Neural cell (in vitro differentiated cells): ENCODE data around the gene NPFF. TPM values are rescaled to one million over a fixed set of nuclear protein-coding genes. Genes with fewer than 3 reads are reported as not detected.
"Not testable (repeated sequence)": the region's sequence is repeated elsewhere in the genome, so short reads cannot be mapped to it uniquely, and the experiment has no call there.

Experiments
- H2AFZ ChIP-seq: fragments of 200-600, 300-800 bp; sonication (generic), shearing (Covaris generic); 2 replicates; pipeline ENCODE4 v1.6.0; 2014; ENCODE audit warnings: low read depth, mild to moderate bottlenecking, antibody characterized with exemption, low read length, moderate library complexity
- H3F3A ChIP-seq: fragments of 200-600 bp; shearing (Covaris generic); 2 replicates; pipeline ENCODE4 v1.6.1; 2016; ENCODE audit warnings: mild to moderate bottlenecking, moderate library complexity, mixed read lengths, antibody characterized with exemption, low read length; ENCODE audit not compliant: insufficient read depth, poor library complexity, severe bottlenecking
- H3K27ac ChIP-seq: fragments of 200-600, 300-800 bp; sonication (generic), shearing (Covaris generic); 2 replicates; pipeline ENCODE4 v1.5.1; 2014; ENCODE audit warnings: mild to moderate bottlenecking, low read length, moderate library complexity
- H3K27me3 ChIP-seq: fragments of 300-800, 200-600 bp; sonication (generic), shearing (Covaris generic); 2 replicates; pipeline ENCODE4 v1.6.0; 2014; ENCODE audit warnings: mild to moderate bottlenecking, low read depth, low read length, moderate library complexity; ENCODE audit not compliant: insufficient read depth
- H3K36me3 ChIP-seq: fragments of 300-800, 200-600 bp; sonication (generic), shearing (Covaris generic); 2 replicates; pipeline ENCODE4 v1.5.1; 2014; ENCODE audit warnings: mild to moderate bottlenecking, antibody characterized with exemption, low read length, moderate library complexity; ENCODE audit not compliant: insufficient read depth
- H3K4me2 ChIP-seq: fragments of 300-800, 200-600 bp; sonication (generic), shearing (Covaris generic); 2 replicates; pipeline ENCODE4 v1.6.0; 2014; ENCODE audit warnings: mild to moderate bottlenecking, low read length
- H3K4me3 ChIP-seq: fragments of 300-800, 200-600 bp; sonication (generic), shearing (Covaris generic); 2 replicates; pipeline ENCODE4 v1.5.1; 2014; ENCODE audit warnings: mild to moderate bottlenecking, low read length, moderate library complexity
- H3K79me2 ChIP-seq: fragments of 200-600 bp; shearing (Covaris generic); replicated peaks from 2 replicates; pipeline ENCODE4 v1.6.0; 2014; ENCODE audit warnings: mild to moderate bottlenecking, low read length, moderate library complexity; ENCODE audit not compliant: insufficient read depth
- H3K9ac ChIP-seq: fragments of 300-800, 200-600 bp; sonication (generic), shearing (Covaris generic); 2 replicates; pipeline ENCODE4 v1.6.1; 2016; ENCODE audit warnings: mild to moderate bottlenecking, low read length, mixed read lengths
- H3K9me2 ChIP-seq: fragments of 200-600 bp; shearing (Covaris generic); 2 replicates; pipeline ENCODE4 v1.6.1; 2016; ENCODE audit warnings: mild to moderate bottlenecking, low read length, mixed read lengths; ENCODE audit not compliant: insufficient read depth
- H3K9me3 ChIP-seq: fragments of 200-600, 300-800 bp; sonication (generic), shearing (Covaris generic); 2 replicates; pipeline ENCODE4 v1.6.1; 2016; ENCODE audit warnings: mild to moderate bottlenecking, mixed run types, low read length, moderate library complexity, mixed read lengths
- H4K20me1 ChIP-seq: fragments of 200-600 bp; shearing (Covaris generic); 2 replicates; pipeline ENCODE4 v1.6.1; 2016; ENCODE audit warnings: mild to moderate bottlenecking, mixed run types; ENCODE audit not compliant: insufficient read depth
- CTCF ChIP-seq: fragments of 450-650 bp; IDR thresholded peaks from 2 replicates; pipeline ENCODE4 v1.5.1; 2014; ENCODE audit warnings: antibody characterized with exemption, mild to moderate bottlenecking, moderate library complexity; ENCODE audit not compliant: poor library complexity, severe bottlenecking
- EP300 ChIP-seq: fragments of 450-650 bp; conservative IDR thresholded peaks from 2 replicates; pipeline ENCODE4 v1.6.1; 2014; ENCODE audit warnings: antibody characterized with exemption, mild to moderate bottlenecking, moderate library complexity; ENCODE audit not compliant: poor library complexity, severe bottlenecking
- EZH2 ChIP-seq: fragments of 200-600, 300-800 bp; shearing (Covaris generic), sonication (generic); IDR thresholded peaks from 2 replicates; pipeline ENCODE4 v1.6.1; 2014; ENCODE audit warnings: antibody characterized with exemption, low read length, borderline replicate concordance, mild to moderate bottlenecking; ENCODE audit not compliant: insufficient read depth, poor library complexity, severe bottlenecking
- MXI1 ChIP-seq: fragments of 450-650 bp; conservative IDR thresholded peaks from 2 replicates; pipeline ENCODE4 v1.6.1; 2014; ENCODE audit warnings: antibody characterized with exemption, mild to moderate bottlenecking; ENCODE audit not compliant: poor library complexity, severe bottlenecking
- POLR2AphosphoS5 ChIP-seq: IDR thresholded peaks from 2 replicates; pipeline ENCODE4 v1.6.1; 2012
- RAD21 ChIP-seq: fragments of 450-650 bp; conservative IDR thresholded peaks from 2 replicates; pipeline ENCODE4 v1.6.1; 2014; ENCODE audit warnings: antibody characterized with exemption, mild to moderate bottlenecking, moderate library complexity
- REST ChIP-seq: IDR thresholded peaks from 2 replicates; pipeline ENCODE4 v1.6.1; 2012; ENCODE audit warnings: borderline replicate concordance
- SMC3 ChIP-seq: fragments of 450-650 bp; conservative IDR thresholded peaks from 2 replicates; pipeline ENCODE4 v1.6.1; 2014; ENCODE audit warnings: antibody characterized with exemption, mild to moderate bottlenecking, moderate library complexity; ENCODE audit not compliant: poor library complexity
- TAF1 ChIP-seq: IDR thresholded peaks from 2 replicates; pipeline ENCODE4 v1.6.1; 2012; ENCODE audit warnings: low read depth
- polyA plus RNA-seq: library from polyadenylated mRNA; depleted of rRNA; stranded (reverse); fragments of >200 nt; gene quantifications from 2 replicates; pipeline ENCODE4 v1.2.3, GENCODE V29; 2014

The NPFF gene
- polyA plus RNA-seq, 1 donor from 2014 or later: not detected

GRCh38 chr12:53551889-53552291 lies 44.6 kb upstream of the NPFF start:
- Histone ChIP-seq H3K9me3 (no peaks in the 10 kb centered on the region), H3K4me3 (no peak overlapping the region), H3K27me3 (no peaks in the 10 kb centered on the region), H3K36me3 (peaks cover 5% of the 10 kb centered on the region), H3K9ac (no peak overlapping the region), H2AFZ (no peak overlapping the region), H3F3A (no peaks in the 10 kb centered on the region), H3K4me2 (no peak overlapping the region), H3K27ac (no peak overlapping the region), H4K20me1 (no peaks in the 10 kb centered on the region), H3K79me2 (no peaks in the 10 kb centered on the region), H3K9me2 (no peaks in the 10 kb centered on the region)
- TF ChIP-seq MXI1 (no peak), RAD21 (no peak), REST (no peak), EZH2 (no peak), POLR2AphosphoS5 (no peak), EP300 (no peak)

GRCh38 chr12:53550595-53550994 lies 43.3 kb upstream of the NPFF start:
- no peak overlapping the region for H3K4me2 ChIP-seq
- no peak for TF ChIP-seq EZH2
- TF ChIP-seq MXI1: no peak
- TF ChIP-seq EP300: no peak
- TF ChIP-seq TAF1: no peak
- TF ChIP-seq POLR2AphosphoS5: no peak
- no peak for TF ChIP-seq SMC3
- TF ChIP-seq RAD21: no peak
- no peak for TF ChIP-seq CTCF
- TF ChIP-seq REST: no peak
- H3K9ac ChIP-seq: no peak overlapping the region
- H3K27ac ChIP-seq: no peak overlapping the region
- no peaks in the 10 kb centered on the region for H3F3A ChIP-seq
- no peaks in the 10 kb centered on the region for H3K9me2 ChIP-seq
- H3K9me3 ChIP-seq: no peaks in the 10 kb centered on the region
- H3K4me3 ChIP-seq: no peak overlapping the region
- no peak overlapping the region for H2AFZ ChIP-seq
- peaks cover 5% of the 10 kb centered on the region for H3K36me3 ChIP-seq
- no peaks in the 10 kb centered on the region for H3K27me3 ChIP-seq
- no peaks in the 10 kb centered on the region for H4K20me1 ChIP-seq
- H3K79me2 ChIP-seq: no peaks in the 10 kb centered on the region

- not testable (repeated sequence) for H2AFZ ChIP-seq, H3K79me2 ChIP-seq, H3K4me3 ChIP-seq, H3K9me3 ChIP-seq, H3K9ac ChIP-seq, H4K20me1 ChIP-seq, H3K4me2 ChIP-seq, H3F3A ChIP-seq, H3K27ac ChIP-seq, H3K9me2 ChIP-seq, H3K36me3 ChIP-seq, H3K27me3 ChIP-seq
Measured at GRCh38 chr12:53550131-53550530, 42.8 kb upstream of the NPFF start.

GRCh38 chr12:53548354-53548753 lies 41.1 kb upstream of the NPFF start:
- not testable (repeated sequence) for H3K27me3 ChIP-seq, H3K79me2 ChIP-seq, H3K36me3 ChIP-seq, H2AFZ ChIP-seq, H3K9me3 ChIP-seq, H3K4me3 ChIP-seq, H3K27ac ChIP-seq, H3F3A ChIP-seq, H3K9me2 ChIP-seq, H3K9ac ChIP-seq, H4K20me1 ChIP-seq, H3K4me2 ChIP-seq
